SK-N-MC (cell line): ENCODE data around the gene CFDP1.

ENCODE experiments used
- FOXP2 ChIP-seq: optimal IDR thresholded peaks from 2 replicates; pipeline ENCODE3; 2011; ENCODE audit warnings: mild to moderate bottlenecking, moderate library complexity; ENCODE audit not compliant: insufficient read depth; ENCODE audit errors: extremely low read length, control extremely low read depth
- POLR2AphosphoS5 ChIP-seq: IDR thresholded peaks from 2 replicates; pipeline ENCODE4 v1.6.1; 2012; ENCODE audit warnings: mild to moderate bottlenecking, low read depth, low read length, borderline replicate concordance

DNA sequence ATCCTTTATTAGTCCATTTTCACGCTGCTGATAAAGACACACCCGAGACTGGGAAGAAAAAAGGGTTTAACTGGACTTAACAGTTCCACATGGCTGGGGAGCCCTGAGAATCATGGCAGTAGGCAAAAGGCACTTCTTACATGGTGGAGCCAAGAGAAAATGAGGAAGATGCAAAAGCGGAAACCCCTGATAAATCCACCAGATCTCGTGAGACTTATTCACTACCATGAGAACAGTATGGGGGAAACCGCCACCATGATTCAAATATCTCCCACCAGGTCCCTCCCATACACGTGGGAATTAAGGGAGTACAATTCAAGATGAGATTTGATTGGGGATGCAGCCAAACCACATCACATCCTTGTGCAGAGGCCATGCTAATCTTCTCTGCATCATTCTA, 146.9 kb downstream of the CFDP1 start:
- TF ChIP-seq POLR2AphosphoS5 (no peak), FOXP2 (no peak)
